ENCODE results near the gene GLIS1.

- TF ChIP-seq CTCF (IDR thresholded peaks at IDR 0.05) (no peak), POLR2A (IDR thresholded peaks at IDR 0.05) (no peak)
Observed at GRCh38 chr1:53577761-53578100, 161.2 kb downstream of the GLIS1 start.

All from lower leg skin (tissue), 3 donors.